GM21576 (cell line): Measurements from ENCODE around the gene ZNF276.

Source experiments
- ATAC-seq: cut with Tn5 transposase; IDR thresholded peaks from one replicate; pipeline ENCODE4 v1.9.1; 2021; ENCODE audit warnings: mild to moderate bottlenecking, moderate library complexity; ENCODE audit not compliant: unreplicated experiment

Gene ZNF276

DNA sequence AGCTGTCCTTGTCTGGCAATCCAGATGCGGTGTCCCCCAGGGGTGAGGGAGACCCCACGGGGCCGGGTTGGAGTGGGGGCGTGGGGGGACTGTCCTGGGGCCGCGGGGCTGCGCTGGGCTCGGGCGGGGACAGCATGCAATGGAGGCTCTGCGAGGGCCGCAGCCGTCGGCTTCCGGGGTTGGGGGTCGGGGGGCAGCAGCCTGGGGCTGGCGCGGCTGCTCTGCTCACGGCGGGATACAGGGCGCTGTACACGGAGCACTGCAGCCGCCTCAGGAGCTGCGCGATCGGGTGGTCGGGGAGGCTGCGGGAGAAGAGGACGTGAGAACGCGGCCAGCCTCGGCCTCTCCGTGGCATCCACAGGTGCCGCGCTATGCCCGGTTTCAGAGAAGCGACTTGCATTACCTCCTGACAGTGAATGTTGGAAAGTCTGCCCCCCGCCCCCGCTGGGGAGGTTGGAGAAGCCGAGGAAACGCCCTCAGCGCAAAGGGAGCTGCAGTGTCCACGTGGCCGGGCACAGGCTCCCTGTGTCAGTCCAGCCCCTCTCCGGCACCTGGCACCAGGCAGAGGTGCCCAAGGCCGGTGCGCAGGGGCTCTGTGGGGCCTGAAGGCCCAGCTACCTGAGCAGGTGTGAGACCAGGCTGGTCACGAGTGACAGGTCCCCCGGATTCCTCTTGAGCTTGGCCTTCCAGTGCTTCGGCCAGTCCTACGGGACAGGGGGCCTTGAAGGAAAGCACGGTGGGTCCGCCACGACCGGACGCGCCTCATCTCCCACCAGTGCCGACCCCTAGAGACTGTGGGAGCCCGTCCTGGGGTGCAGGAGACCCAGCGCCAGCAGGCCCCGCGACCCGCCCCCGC lies 10.4 kb upstream of the ZNF276 start:
- ATAC-seq, result no peak

DNA sequence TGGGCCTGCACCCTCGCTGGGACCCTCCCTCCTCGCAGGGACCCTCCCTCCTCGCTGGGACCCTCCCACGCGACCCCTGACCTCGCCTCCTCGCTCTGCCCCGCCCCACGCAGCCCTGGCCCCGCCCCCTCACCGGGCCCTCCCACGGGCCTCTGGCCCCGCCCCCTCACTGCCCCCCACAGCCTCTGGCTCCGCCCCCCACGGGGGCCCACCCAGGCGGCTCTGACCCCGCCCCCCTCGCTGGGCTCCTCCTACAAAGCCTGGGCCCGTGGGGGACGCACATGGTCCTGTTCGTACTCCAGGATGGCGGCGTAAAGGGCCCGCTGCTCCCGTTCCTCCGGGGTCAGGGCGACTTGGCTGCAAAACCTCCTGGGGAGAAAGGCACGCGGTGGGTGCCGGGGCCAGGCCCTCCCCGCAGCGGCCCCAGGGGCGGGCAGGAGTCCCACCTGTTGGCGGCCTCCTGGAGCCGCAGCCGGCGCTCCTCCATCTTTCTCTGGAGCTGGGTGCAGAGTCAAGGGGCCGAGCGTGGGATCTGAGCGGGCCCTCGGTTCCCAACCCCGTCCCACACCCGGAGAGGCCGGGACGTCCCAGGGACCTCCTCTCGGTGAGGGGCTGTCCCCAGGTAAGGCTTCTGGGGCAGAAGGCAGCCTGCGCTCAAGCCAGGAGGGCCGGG lies 9.6 kb upstream of the ZNF276 start:
- ATAC-seq, result no peak

GRCh38 chr16:89712274-89712781 lies 9.0 kb upstream of the ZNF276 start:
- no peak for ATAC-seq

DNA sequence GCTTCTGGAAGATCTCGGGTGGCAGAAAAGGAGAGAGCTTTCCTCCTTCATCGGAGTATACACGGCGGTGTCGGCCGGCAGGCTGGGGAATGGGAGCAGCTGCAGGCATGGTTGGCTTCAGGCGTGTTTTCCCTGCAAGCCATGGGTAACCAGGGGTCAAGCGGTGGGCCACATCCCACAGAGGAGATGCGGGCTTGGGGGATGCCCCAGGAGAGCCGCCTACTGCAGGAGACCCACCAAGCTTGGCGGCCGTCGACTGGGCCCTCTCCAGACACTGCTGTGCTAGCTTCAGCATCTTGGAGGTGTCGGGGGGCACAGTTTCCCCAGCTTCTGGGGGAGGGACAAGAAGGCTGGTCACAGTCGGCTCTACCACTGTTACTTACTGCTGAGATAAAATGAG lies 4.8 kb upstream of the ZNF276 start:
- ATAC-seq, result no peak

DNA sequence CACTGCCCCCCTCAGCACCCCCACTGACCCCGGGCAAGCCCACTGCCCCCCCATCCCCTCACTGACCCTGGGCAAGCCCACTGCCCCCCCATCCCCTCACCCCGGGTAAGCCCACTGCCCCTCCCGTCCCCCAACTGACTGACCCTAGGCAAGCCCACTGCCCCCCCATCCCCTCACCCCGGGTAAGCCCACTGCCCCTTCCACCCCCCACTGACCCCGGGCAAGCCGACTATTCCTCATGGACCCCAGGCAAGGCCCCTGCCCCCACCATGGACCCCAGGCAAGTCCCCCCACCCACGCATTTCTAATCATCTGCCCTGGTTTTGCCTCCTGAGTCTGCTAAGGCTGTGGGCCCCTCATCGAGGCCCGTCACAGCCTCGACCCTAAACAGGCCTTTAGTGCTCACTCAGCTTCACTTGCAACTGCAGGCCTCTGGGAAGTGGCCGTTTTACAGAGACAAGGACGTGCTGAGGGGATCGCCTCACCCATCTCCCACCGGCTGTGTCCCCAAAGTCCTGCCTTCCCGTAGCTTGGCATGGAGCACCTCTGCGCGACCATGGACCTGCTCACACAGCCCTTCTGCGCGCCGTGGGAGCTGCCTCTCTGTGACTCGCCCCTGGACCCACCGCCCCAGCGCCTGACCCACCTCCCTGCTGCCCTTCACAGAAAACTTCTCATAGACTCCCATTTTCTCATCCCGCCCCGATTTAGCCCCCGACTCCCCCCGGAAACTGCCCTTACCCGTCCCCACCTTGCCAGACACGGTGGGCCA lies 4.2 kb upstream of the ZNF276 start:
- ATAC-seq, result no peak

- no peak for ATAC-seq
Measured at GRCh38 chr16:89717688-89718505, 3.4 kb upstream of the ZNF276 start.

DNA sequence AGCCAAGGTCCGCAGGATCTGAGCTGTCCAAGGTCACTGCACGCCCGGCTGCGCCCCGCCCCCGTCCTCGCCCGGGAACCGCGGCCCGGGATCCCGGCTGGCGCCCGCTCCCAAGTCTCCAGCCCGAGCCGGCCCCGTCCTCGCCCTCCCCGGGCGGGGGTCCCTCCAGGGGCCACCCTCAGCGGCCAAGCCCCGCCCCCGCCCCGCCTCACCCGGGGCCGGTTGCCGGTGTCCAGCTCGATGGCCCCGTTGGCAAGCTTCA lies 855 bp upstream of the ZNF276 start:
- peak; percentile 15 for ATAC-seq

GRCh38 chr16:89721546-89722391 lies 432 bp downstream of the ZNF276 start:
- peak; percentile 33 for ATAC-seq

- peak; percentile 28 for ATAC-seq
Measured at GRCh38 chr16:89722392-89723278, 1.3 kb downstream of the ZNF276 start.

DNA sequence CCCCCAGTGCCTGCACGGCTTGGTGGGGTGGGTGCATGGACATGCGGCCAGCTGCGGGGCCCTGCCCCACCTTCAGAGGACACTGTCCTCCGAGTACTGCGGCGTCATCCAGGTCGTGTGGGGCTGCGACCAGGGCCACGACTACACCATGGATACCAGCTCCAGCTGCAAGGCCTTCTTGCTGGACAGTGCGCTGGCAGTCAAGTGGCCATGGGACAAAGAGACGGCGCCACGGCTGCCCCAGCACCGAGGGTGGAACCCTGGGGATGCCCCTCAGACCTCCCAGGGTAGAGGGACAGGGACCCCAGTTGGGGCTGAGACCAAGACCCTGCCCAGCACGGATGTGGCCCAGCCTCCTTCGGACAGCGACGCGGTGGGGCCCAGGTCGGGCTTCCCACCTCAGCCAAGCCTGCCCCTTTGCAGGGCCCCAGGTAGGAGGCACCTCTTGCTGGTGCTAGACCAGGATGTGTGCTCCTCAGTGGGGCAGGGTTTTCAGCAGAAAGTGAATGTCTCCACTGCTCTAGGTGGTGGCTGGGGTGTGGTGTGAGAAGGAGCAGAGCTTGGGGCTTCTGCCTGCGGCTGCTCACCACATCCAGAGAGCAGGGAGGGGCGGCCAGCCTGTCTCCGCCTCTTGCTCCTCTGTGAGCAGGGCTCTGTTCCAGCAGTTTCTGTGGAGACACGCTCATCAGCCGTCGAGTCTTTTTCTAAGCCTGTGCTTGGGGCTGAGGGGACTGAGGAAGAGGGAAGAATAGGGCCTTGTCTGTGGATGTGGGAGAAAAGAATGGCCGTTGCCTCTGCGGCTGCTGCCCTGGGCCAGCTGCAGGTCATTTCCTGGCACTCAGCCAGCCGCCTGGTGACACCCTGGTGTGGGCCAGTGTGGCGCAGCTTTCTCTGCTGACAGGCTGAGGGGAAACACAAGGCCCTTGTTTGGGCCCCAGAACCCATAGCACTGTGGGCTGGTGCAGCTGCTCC lies 2.2 kb downstream of the ZNF276 start:
- no peak for ATAC-seq

- no peak for ATAC-seq
Measured at GRCh38 chr16:89727406-89728120, 6.2 kb downstream of the ZNF276 start.

DNA sequence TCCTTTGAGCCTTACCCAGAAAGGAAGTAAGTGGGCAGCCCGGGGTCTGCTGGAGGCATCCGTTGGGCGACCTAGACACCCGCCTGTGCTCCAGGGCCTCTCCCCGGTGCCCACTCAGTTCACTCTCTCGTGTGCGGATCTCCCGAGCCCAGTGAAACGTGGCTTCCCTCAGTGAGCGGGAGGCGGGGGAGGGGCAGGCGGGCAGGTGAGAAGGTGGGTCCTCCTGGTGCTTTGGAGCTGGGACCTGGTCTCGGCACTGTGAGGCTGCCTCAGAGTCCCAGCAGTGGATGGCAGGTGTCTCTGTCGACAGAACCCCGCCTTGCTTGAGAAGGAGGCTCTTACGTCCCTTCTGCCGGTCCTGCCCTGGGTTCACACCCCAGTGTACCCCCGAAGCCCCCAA lies 8.0 kb downstream of the ZNF276 start:
- no peak for ATAC-seq

DNA sequence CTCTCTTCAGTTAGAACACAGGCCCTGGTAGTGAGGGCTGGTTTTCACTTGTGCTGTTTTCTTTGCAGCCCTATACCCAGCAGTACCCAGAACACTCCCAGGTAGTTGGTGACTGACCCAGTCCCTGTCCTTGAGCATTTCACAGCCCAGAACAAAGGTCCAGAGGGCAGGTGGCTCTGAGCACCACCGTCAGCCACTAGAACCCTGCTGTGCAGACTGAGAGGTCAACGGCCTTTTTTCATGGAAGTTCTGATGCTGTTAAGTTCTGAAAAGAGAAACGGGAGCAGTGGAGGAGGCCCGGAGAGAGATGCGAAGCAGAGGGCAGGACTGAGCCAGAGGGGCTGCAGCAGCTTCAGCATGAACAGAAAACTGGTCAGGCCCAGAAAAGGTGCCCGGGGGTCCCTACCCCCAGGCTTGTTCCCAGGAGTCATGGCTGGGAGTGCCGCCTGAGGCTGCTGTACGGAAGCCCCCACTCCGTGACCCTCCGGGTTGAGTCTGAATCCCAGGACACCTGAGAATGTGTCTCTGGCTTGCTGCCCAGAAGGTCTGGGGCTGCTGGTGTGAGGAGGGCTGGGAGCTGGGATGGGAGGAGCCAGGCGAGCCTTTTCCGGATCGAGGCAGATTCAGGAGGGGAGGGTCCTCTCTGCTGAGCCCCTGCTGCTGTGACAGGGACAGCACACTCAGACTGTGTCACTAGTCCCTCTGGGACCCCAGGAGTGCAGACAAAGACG lies 8.7 kb downstream of the ZNF276 start:
- ATAC-seq, result no peak

- ATAC-seq, result no peak
Measured at GRCh38 chr16:89730610-89731234, 9.4 kb downstream of the ZNF276 start.

DNA sequence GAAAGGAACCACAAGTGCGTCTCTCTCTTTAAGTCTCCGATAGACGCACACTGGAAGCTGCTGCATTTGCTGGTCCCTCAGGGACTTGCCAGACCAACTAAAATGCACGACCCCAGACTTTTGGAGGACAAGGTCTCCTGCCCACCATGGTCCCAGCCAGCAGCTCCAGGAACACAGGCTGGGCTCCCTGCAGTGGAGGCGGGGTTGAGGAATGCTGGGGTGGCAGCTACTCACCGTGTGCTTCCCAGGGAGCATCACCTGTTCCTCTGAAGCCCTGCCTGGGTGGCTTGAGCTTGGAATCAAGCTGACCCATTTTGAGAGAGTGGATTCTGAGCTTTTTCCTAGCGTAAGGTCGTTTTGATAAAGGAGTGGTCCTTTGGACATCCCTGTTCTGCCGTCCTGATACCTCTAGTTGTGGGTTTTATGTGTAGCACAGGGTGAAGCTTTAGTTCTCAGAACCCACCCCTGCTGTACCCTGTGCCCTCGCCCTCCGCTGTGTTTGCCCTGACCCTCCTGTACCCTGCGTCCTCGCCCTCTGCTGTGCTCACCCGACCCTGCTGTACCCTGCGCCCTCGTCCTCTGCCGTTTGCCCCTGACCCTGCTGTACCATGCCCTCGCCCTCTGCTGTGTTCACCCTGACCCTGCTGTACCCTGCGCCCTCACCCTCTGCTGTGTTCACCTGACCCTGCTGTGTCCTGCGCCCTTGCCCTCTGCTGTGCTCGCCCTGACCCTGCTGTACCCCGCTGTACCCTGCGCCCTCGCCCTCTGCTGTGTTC lies 11.0 kb downstream of the ZNF276 start:
- no peak for ATAC-seq
